ENCODE data around the gene BTN3A1. TPM values are rescaled to one million over a fixed set of nuclear protein-coding genes. Genes with fewer than 3 reads are reported as not detected.

The BTN3A1 gene
- total RNA-seq, 2 experiments from 2014 or later = 33.3 to 33.4 TPM

DNA sequence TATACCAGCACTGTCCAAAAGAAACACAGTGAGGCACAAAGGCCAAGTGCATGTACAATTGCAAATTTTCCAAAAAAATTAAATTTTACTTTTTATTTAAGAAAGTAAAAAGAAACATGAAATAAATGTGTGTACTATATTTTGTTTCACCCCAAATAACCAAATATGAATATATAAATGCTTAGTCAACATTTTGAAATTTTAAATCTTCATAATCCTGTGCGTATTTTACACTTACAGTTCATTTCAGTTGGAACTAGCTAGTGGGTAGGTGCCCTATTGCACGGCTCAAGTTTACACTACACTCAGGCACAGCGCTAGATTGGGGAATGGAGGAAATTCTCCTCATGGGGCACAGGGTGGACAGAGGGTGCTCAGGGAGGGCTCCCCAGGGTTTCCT lies 20.3 kb downstream of the BTN3A1 start:
- Histone ChIP-seq H3K27ac (ENCODE audit: low read depth, low read length, poor library complexity, severe bottlenecking) (no peak overlapping the region), H3K4me2 (ENCODE audit: low read length) (peak overlapping the region; percentile 71), H3K9me3 (ENCODE audit: low read length) (peaks cover 27% of the 10 kb centered on the region), H3K4me3 (ENCODE audit: low read depth, low read length, poor library complexity, severe bottlenecking) (peak overlapping the region; percentile 76), H3K79me2 (ENCODE audit: insufficient read depth, low read depth, low read length) (0 out of 2 replicates have a peak, but pooled peaks cover 7% of the 10 kb centered on the region), H2AFZ (ENCODE audit: low read length) (peak overlapping the region; percentile 98; the same call in 1 of the 2 replicates), H3K36me3 (ENCODE audit: insufficient read depth, low read length) (peaks cover 33% of the 10 kb centered on the region), H3K9me2 (ENCODE audit: insufficient read depth, low read length) (no peaks in the 10 kb centered on the region), H3K4me1 (ENCODE audit: insufficient read depth, low read length, poor library complexity, severe bottlenecking) (peaks cover 31% of the 10 kb centered on the region), H4K20me1 (ENCODE audit: insufficient read depth, low read length) (no peaks in the 10 kb centered on the region)
- intact Hi-C loops (cut with micrococcal nuclease; ENCODE audit: unreplicated experiment) = no loop called here
- ChIA-PET POLR2A (interaction anchor here (1.2 kb wide), 1 partner anchor 23 kb away, joined by 5 read pairs; no protein-coding TSS in a partner anchor), CTCF (ENCODE audit: unreplicated experiment) (no interaction called here)
- BruUV-seq (replicated peaks) = no TSS peak
- TF ChIP-seq EZH2phosphoT487 (IDR thresholded peaks at IDR 0.05; ENCODE audit: borderline replicate concordance, low read depth, low read length) (no peak), CTCF (conservative IDR thresholded peaks at IDR 0.05; ENCODE audit: low read length) (no peak)
- DNase-seq (ENCODE audit: low spot score) = no peak

DNA sequence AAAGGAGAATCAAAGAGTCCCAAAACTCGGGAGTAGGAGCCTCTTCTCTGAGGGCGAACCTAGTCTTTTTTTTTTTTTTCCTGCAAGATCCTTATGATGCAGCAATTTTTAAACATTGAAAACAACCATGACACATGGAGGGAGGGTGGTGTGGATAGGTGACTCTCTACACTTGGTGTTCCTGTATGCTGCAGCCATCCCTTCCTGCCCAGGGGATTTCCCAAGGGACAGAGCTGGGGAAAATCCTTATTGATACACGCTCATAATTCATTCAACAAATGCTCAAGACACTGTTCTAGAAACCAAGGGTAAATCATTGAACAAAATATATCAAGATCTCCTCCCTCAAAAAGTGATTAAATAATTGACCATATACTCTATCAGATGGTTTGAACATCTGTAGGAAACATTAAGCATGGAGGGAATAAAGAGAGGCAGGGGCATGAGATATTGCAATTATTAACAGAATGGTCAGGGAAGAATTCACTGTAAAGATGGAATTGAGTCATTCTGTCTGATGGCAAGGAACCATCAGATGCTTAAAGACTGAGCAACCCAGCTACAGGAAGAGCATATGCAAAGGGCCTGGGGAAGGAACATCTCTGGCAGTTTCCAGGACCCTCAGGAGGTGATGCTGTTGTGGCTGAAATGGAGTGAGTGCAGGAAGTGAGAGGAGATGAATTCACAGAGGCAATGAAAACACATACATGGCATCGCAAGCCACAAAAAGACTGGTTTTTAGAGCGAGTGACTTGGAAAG lies 24.8 kb downstream of the BTN3A1 start:
- ChIA-PET POLR2A (interaction anchor here (0.6 kb wide), 1 partner anchor 175 kb away, joined by 3 read pairs; no protein-coding TSS in a partner anchor), CTCF (ENCODE audit: unreplicated experiment) (no interaction called here)
- no peak overlapping the region for H3K4me3 ChIP-seq (ENCODE audit: low read depth, low read length, poor library complexity, severe bottlenecking)
- no peak overlapping the region for H2AFZ ChIP-seq (ENCODE audit: low read length)
- H3K27ac ChIP-seq (ENCODE audit: low read depth, low read length, poor library complexity, severe bottlenecking) = no peak overlapping the region
- no peak for DNase-seq (ENCODE audit: low spot score)
- no peaks in the 10 kb centered on the region for H4K20me1 ChIP-seq (ENCODE audit: insufficient read depth, low read length)
- peaks cover 68% of the 10 kb centered on the region for H3K36me3 ChIP-seq (ENCODE audit: insufficient read depth, low read length)
- no TSS peak for BruUV-seq (replicated peaks)
- intact Hi-C loops (cut with micrococcal nuclease; ENCODE audit: unreplicated experiment) = no loop called here
- TF ChIP-seq EZH2phosphoT487 (IDR thresholded peaks at IDR 0.05; ENCODE audit: borderline replicate concordance, low read depth, low read length) (no peak), CTCF (conservative IDR thresholded peaks at IDR 0.05; ENCODE audit: low read length) (no peak)
- 0 out of 2 replicates have a peak, but pooled peaks cover 7% of the 10 kb centered on the region for H3K79me2 ChIP-seq (ENCODE audit: insufficient read depth, low read depth, low read length)
- no peaks in the 10 kb centered on the region for H3K9me3 ChIP-seq (ENCODE audit: low read length)
- no peak overlapping the region for H3K4me2 ChIP-seq (ENCODE audit: low read length)
- H3K9me2 ChIP-seq (ENCODE audit: insufficient read depth, low read length) = no peaks in the 10 kb centered on the region
- peaks cover 23% of the 10 kb centered on the region for H3K4me1 ChIP-seq (ENCODE audit: insufficient read depth, low read length, poor library complexity, severe bottlenecking)

DNA sequence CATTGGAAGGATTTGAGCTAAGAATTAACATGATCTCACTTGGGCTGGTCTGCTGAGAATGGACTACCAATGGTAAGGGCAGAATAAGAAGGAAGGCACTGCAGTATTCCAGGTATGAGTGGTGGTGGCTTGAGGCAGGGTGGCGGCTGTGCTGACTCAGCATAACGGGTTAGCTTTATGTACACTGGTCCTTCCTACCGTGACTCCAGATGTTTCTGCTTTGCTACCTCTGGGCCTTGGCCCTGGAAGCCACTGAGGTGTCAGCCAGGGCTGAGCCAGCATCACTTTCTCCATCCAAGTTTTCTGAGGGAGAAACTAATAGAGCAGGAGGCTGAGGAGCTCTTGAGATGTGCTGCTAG lies 25.4 kb downstream of the BTN3A1 start:
- no peak overlapping the region for H3K27ac ChIP-seq (ENCODE audit: low read depth, low read length, poor library complexity, severe bottlenecking)
- H3K4me3 ChIP-seq (ENCODE audit: low read depth, low read length, poor library complexity, severe bottlenecking) = no peak overlapping the region
- ChIA-PET POLR2A (interaction anchor here (0.6 kb wide), 1 partner anchor 17 kb away, joined by 3 read pairs; no protein-coding TSS in a partner anchor), CTCF (ENCODE audit: unreplicated experiment) (no interaction called here)
- no peaks in the 10 kb centered on the region for H3K9me2 ChIP-seq (ENCODE audit: insufficient read depth, low read length)
- H3K4me2 ChIP-seq (ENCODE audit: low read length) = no peak overlapping the region
- peaks cover 74% of the 10 kb centered on the region for H3K36me3 ChIP-seq (ENCODE audit: insufficient read depth, low read length)
- H4K20me1 ChIP-seq (ENCODE audit: insufficient read depth, low read length) = no peaks in the 10 kb centered on the region
- BruUV-seq (replicated peaks) = no TSS peak
- no peak overlapping the region for H2AFZ ChIP-seq (ENCODE audit: low read length)
- intact Hi-C loops (cut with micrococcal nuclease; ENCODE audit: unreplicated experiment) = no loop called here
- DNase-seq (ENCODE audit: low spot score) = no peak
- H3K4me1 ChIP-seq (ENCODE audit: insufficient read depth, low read length, poor library complexity, severe bottlenecking) = peaks cover 20% of the 10 kb centered on the region
- TF ChIP-seq EZH2phosphoT487 (IDR thresholded peaks at IDR 0.05; ENCODE audit: borderline replicate concordance, low read depth, low read length) (no peak), CTCF (conservative IDR thresholded peaks at IDR 0.05; ENCODE audit: low read length) (no peak)
- 0 out of 2 replicates have a peak, but pooled peaks cover 3% of the 10 kb centered on the region for H3K79me2 ChIP-seq (ENCODE audit: insufficient read depth, low read depth, low read length)
- H3K9me3 ChIP-seq (ENCODE audit: low read length) = peaks cover 4% of the 10 kb centered on the region; the same call in 1 of the 2 replicates

Measured in OCI-LY7 (cell line).